GM03348 (cell line): ENCODE data around the gene ZNF385C.
A peak's percentile ranks its signal among the peaks of the same experiment; 100 is the strongest.
"Not testable (repeated sequence)": the region's sequence is repeated elsewhere in the genome, so short reads cannot be mapped to it uniquely, and the experiment has no call there.

Experiments
- DNase-seq: peaks from one replicate; pipeline ENCODE4 v3.0.0; 2012; ENCODE audit warnings: low spot score

The ZNF385C gene

GRCh38 chr17:42097691-42098631 is at the start of gene ZNF385C:
ZNF385C (minus strand) TSS chr17:42098473; CDS start chr17:42063056, 35,417 bp downstream.
- peak; percentile 45 for DNase-seq

GRCh38 chr17:42146911-42147607 is 48.8 kb upstream of the ZNF385C start:
- DNase-seq = no peak

- DNase-seq = not testable (repeated sequence)
These were observed 44.9 kb upstream of the ZNF385C start for GRCh38 chr17:42143138-42143537.

GRCh38 chr17:42142371-42142896 is 44.2 kb upstream of the ZNF385C start:
- DNase-seq = peak; percentile 78

GRCh38 chr17:42141382-42141781 is 43.1 kb upstream of the ZNF385C start:
- no peak for DNase-seq

GRCh38 chr17:42140690-42141089 is 42.4 kb upstream of the ZNF385C start:
- not testable (repeated sequence) for DNase-seq

GRCh38 chr17:42138749-42139492 is 40.6 kb upstream of the ZNF385C start:
- no peak for DNase-seq

GRCh38 chr17:42136654-42137051 is 38.4 kb upstream of the ZNF385C start:
- DNase-seq = no peak

GRCh38 chr17:42135664-42136653 is 37.7 kb upstream of the ZNF385C start:
- peak; percentile 48 for DNase-seq

GRCh38 chr17:42135151-42135550 is 36.9 kb upstream of the ZNF385C start:
- no peak for DNase-seq

- DNase-seq = no peak
These were observed 35.3 kb upstream of the ZNF385C start for GRCh38 chr17:42133461-42134041.

- DNase-seq = peak; percentile 92
These were observed 34.7 kb upstream of the ZNF385C start for GRCh38 chr17:42132941-42133340.

GRCh38 chr17:42131981-42132432 is 33.7 kb upstream of the ZNF385C start:
- DNase-seq = no peak

- DNase-seq = no peak
These were observed 33.0 kb upstream of the ZNF385C start for GRCh38 chr17:42131232-42131631.

- no peak for DNase-seq
These were observed 32.1 kb upstream of the ZNF385C start for GRCh38 chr17:42130310-42130936.

GRCh38 chr17:42129109-42129837 is 31.0 kb upstream of the ZNF385C start:
- no peak for DNase-seq

GRCh38 chr17:42127414-42127813 is 29.1 kb upstream of the ZNF385C start:
- no peak for DNase-seq

- no peak for DNase-seq
These were observed 28.6 kb upstream of the ZNF385C start for GRCh38 chr17:42126836-42127235.

GRCh38 chr17:42125565-42125964 is 27.3 kb upstream of the ZNF385C start:
- DNase-seq = no peak
